Measurements from ENCODE around the gene SCO2.

DNA sequence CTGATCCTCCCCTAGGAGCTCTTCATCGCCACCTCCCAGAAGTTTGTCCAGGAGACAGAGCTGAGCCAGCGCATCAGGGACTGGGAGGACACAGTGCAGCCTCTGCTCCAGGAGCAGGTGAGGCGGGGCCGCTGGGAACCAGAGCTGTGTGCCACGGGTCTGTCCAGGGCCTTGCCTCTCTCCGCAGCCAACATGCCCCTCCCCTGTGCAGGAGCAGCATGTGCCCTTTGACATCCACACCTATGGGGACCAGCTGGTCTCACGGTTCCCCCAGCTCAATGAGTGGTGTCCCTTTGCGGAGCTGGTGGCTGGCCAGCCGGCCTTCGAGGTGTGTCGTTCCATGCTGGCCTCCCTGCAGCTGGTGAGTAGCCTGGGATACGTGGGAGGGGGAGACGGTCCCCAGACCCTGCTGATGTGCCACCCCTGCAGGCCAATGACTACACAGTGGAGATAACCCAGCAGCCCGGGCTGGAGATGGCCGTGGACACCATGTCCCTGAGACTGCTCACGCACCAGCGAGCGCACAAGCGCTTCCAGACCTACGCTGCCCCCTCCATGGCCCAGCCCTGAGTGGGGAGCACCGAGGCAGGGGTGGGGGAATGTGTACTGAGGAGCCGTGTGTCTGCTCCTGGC is 2.5 kb downstream of the SCO2 start:
- TF ChIP-seq, protein P1, sequence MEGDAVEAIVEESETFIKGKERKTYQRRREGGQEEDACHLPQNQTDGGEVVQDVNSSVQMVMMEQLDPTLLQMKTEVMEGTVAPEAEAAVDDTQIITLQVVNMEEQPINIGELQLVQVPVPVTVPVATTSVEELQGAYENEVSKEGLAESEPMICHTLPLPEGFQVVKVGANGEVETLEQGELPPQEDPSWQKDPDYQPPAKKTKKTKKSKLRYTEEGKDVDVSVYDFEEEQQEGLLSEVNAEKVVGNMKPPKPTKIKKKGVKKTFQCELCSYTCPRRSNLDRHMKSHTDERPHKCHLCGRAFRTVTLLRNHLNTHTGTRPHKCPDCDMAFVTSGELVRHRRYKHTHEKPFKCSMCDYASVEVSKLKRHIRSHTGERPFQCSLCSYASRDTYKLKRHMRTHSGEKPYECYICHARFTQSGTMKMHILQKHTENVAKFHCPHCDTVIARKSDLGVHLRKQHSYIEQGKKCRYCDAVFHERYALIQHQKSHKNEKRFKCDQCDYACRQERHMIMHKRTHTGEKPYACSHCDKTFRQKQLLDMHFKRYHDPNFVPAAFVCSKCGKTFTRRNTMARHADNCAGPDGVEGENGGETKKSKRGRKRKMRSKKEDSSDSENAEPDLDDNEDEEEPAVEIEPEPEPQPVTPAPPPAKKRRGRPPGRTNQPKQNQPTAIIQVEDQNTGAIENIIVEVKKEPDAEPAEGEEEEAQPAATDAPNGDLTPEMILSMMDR (IDR thresholded peaks at IDR 0.05; ENCODE audit: insufficient read depth, low read depth, low read length), result no peak
- TF ChIP-seq EZH2 (IDR thresholded peaks at IDR 0.05; ENCODE audit: insufficient read depth, low read length), result no peak
